Stomach (tissue), 4 donors: Measurements from ENCODE around the gene SPARC.

Experiments
- POLR2A ChIP-seq, 4 donors: fragments of 450-650 bp; IDR thresholded peaks; one replicate each; pipeline ENCODE4 v1.6.1; 2016; ENCODE audit warnings: antibody characterized with exemption in 4 of 4, control low read depth in 2 of 4, mild to moderate bottlenecking in 1 of 4, moderate library complexity in 1 of 4
- POLR2AphosphoS5 ChIP-seq, 3 donors: sonication (generic); formaldehyde crosslinking; IDR thresholded peaks; one replicate each; pipeline ENCODE4 v1.6.1; 2016; ENCODE audit warnings: antibody characterized with exemption in 3 of 3
- TF ChIP-seq, protein P1 (sequence below), 7 experiments: fragments of 450-650 bp in 4 of 7; fragments of 200-600 bp in 3 of 7; sonication (generic) in 3 of 7; IDR thresholded peaks; one replicate each; pipeline ENCODE4 v1.5.1; 2016 to 2019; ENCODE audit warnings: antibody characterized with exemption in 7 of 7, control low read depth in 2 of 7, mild to moderate bottlenecking in 1 of 7

DNA sequence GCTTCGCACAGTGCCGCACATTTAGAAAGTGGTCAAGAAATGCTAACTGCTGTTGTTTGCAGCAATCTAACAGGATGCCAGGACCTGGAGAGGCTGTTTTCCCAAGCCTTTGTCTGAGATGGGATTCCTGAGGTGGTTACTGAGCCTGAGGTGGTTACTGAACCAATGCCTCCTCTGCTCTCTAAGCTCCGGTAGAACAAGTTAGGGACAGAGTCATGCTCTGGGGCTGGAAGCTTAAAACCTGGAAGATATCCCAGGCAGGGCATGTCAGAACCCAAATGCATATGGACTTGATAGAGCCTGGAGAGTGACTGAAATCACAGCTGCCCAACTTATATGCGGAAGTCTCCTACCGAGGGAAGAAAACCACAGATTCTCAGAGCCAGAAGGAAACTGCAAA, 49.0 kb downstream of the SPARC start:
- TF ChIP-seq, protein P1, sequence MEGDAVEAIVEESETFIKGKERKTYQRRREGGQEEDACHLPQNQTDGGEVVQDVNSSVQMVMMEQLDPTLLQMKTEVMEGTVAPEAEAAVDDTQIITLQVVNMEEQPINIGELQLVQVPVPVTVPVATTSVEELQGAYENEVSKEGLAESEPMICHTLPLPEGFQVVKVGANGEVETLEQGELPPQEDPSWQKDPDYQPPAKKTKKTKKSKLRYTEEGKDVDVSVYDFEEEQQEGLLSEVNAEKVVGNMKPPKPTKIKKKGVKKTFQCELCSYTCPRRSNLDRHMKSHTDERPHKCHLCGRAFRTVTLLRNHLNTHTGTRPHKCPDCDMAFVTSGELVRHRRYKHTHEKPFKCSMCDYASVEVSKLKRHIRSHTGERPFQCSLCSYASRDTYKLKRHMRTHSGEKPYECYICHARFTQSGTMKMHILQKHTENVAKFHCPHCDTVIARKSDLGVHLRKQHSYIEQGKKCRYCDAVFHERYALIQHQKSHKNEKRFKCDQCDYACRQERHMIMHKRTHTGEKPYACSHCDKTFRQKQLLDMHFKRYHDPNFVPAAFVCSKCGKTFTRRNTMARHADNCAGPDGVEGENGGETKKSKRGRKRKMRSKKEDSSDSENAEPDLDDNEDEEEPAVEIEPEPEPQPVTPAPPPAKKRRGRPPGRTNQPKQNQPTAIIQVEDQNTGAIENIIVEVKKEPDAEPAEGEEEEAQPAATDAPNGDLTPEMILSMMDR (IDR thresholded peaks at IDR 0.05), result no peak
- no peak for TF ChIP-seq POLR2A (IDR thresholded peaks at IDR 0.05)
- TF ChIP-seq POLR2AphosphoS5 (IDR thresholded peaks at IDR 0.05), result no peak
